ENCODE measurements around the gene FUT3.
"Not testable (repeated sequence)": the region's sequence is repeated elsewhere in the genome, so short reads cannot be mapped to it uniquely, and the experiment has no call there.

The FUT3 gene

DNA sequence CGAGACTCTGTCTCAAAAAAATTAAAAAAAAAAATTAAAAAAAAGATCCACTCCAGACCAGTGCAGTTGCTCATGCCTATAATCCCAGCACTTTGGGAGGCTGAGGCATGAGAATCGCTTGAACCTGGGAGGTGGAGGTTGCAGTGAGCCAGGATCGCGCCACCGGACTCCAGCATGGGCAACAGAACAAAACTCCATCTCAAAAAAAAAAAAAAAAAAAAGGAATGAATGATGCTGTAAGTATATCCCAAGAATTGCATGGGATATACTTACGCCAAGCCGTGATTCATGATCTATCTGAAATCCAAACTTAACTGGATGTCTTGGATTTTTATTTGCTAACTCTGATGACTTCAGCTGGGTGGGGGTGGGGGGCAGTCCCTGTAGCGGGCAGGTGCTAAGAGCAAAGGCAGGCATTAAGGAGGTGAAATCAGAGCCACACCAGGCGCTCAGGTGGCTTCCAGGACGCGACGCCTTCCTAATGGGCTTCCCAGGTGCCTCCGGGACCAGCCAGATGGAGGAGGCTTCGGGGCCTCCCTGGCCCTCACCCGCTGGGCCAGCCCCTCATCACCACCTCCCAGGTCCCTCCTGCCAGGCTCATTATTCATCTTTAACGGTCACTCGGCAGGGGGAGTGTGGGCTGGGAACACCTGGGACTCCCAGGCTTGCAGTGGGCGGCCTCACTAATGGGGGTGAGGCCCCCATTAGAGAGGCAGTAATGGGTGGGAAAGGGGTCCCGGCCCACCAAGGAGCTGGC is 30.5 kb upstream of the FUT3 start:
- no peak for DNase-seq (ENCODE audit: low spot score)

- DNase-seq (ENCODE audit: low spot score) = peak; percentile 83
Measured at GRCh38 chr19:5880604-5881078, 29.4 kb upstream of the FUT3 start.

DNA sequence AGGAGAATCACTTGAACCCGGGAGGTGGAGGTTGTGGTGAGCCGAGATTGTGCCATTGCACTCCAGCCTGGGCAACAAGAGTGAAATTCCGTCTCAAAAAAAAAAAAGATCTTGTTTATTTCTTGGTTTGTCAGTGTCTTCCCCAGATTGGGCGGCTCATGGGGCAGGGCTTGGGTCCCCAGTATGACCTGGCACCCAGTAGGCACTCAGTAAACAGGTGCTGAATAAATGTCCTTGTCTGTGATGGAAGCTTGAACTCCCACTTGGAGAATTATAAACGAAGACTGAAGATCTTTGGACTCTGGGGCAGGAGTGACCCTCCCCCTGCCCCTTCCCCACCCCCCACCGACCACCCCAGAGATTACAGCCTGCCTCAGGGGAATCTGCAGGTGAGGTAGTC is 28.9 kb upstream of the FUT3 start:
- DNase-seq (ENCODE audit: low spot score) = no peak

- no peak for DNase-seq (ENCODE audit: low spot score)
Measured at GRCh38 chr19:5877882-5878281, 26.6 kb upstream of the FUT3 start.

GRCh38 chr19:5877427-5877826 is 26.2 kb upstream of the FUT3 start:
- DNase-seq (ENCODE audit: low spot score) = no peak

GRCh38 chr19:5874496-5874895 is 23.2 kb upstream of the FUT3 start:
- not testable (repeated sequence) for DNase-seq (ENCODE audit: low spot score)

GRCh38 chr19:5873617-5874199 is 22.5 kb upstream of the FUT3 start:
- DNase-seq (ENCODE audit: low spot score) = no peak

- DNase-seq (ENCODE audit: low spot score) = peak; percentile 79
Measured at GRCh38 chr19:5870986-5871394, 19.7 kb upstream of the FUT3 start.

GRCh38 chr19:5867201-5868136 is 16.2 kb upstream of the FUT3 start:
- no peak for DNase-seq (ENCODE audit: low spot score)

GRCh38 chr19:5865772-5866171 is 14.5 kb upstream of the FUT3 start:
- no peak for DNase-seq (ENCODE audit: low spot score)

DNA sequence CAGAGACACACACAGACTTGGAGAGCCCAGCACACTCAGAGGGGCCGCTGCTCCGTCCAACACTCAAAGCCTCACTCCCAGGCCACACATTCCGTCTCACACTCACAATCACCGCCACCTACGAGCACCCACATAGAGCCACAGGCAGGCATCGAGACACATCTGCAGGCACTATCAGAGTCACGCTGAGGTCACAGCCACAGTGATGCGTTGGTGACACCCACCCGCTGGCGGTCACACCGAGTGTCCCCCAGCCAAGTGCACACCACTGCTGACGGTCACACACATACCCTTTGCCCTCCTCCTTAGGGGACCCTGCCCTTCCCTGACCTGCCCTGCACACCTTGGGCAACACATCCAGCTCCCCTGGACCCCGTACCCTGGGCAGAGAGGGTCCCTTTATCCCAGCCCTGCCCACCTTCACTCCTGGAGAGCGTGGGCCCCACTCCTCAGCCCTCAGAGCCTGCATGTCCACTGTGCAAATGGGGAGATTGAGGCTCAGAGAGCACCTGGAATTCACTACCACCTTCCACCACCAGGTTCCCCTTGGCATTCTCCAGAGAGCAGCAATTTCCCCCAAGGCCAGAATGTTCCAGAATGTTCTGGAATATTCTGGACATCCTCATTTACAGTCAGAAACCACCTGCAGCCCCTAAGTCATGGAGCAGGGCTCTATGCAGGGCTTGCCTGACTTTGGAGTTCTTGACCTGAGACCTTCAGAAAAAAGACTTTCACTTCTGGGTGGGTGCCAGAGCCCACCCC is 13.7 kb upstream of the FUT3 start:
- no peak for DNase-seq (ENCODE audit: low spot score)

DNA sequence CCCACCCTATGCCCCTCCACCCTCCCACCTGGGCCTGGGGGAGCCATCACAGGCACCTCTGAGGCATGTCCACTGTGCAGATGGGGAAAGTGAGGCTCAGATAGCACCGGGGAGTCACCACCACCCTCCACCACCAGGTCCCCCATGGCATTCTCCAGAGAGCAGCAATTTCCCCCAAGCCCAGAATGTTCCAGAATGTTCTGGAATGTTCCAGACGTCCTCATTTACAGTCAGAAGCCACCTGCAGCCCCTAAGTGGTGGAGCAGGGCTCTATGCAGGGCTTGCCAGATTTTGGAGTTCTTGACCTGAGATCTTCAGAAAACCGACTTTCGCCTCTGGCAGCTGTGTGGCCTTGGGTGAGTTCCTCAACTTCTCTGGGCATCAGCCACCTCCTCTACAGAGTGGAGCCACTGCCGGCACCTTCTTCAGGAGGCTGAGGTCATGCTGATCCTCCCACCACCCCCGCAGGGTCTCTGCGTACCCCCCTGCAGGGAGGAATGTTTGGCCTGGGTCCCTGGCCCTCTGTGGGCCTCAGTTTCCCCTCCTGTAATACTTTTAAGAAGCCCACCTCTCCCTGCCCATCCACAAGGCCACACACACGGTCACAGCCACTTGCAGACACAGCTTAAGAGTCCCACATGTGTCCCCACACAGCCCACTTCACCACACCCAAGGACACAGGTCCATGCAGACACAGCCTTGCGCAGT is 12.9 kb upstream of the FUT3 start:
- no peak for DNase-seq (ENCODE audit: low spot score)

DNA sequence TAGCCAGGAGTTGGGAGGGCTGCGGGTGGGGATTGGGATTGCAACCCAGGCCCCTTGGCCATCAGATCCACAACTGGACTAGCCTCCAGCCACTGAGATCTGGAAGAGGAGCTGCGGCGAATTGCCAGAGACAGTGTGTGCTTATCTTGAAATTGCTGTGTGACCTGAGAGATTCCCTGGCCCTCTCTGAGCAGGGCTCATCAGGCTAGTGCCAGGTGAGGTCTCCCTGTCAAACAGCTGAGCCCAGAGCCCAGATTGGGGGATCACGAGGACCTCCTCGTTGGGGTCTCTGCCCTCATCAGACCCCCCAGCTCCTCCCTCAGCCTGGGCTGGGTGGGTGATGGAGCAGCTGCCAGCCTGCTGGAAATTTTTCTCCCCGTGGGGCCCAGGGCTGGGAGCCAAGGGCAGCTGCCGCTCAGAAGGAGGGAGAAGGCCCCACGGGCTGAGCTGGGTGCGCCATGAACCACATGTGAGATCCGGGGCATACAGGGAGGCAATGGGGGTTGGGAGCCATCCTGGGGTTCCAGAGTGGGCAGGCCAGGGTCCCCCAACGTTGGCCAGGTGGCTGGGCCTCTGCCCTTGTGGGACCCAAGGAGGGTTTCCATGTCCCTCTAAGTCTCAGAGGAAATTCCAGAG is 11.9 kb upstream of the FUT3 start:
- DNase-seq (ENCODE audit: low spot score) = no peak

DNA sequence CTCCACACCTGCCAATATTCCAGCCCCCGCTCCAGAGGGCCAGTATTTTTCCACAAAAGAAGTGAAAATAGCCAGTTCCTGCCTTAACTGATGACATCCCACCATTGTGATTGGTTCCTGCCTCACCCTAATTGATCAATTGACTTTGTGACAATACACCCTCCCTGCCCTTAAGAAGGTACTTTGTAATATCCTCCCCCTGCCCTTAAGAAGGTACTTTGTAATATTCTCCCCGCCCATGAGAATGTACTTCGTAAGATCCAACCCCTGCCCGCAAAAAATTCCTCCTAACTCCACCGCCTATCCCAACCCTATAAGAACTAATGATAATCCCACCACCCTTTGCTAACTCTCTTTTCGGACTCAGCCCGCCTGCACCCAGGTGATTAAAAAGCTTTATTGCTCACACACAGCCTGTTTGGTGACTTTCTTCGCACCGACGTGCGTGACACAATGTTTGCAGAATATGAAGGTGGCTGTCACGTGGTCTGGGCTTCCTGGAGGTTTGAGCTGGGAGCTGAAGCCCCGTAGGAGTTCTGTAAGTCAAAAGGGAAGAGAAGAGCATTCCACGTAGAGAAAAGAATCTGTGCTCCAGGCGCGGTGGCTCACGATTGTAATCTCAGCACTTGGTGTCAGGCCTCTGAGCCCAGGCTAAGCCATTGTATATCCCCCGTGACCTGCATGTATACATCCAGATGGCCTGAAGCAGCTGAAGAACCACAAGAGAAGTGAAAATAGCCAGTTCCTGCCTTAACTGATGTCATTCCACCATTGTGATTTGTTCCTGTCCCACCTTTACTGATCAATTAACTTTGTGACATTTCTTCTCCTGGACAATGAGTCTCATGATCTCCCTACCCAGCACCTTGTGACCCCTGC is 6.2 kb upstream of the FUT3 start:
- DNase-seq (ENCODE audit: low spot score) = no peak

- DNase-seq (ENCODE audit: low spot score) = not testable (repeated sequence)
Measured at GRCh38 chr19:5855151-5855550, 3.9 kb upstream of the FUT3 start.

GRCh38 chr19:5854121-5854520 is 2.9 kb upstream of the FUT3 start:
- DNase-seq (ENCODE audit: low spot score) = not testable (repeated sequence)

DNA sequence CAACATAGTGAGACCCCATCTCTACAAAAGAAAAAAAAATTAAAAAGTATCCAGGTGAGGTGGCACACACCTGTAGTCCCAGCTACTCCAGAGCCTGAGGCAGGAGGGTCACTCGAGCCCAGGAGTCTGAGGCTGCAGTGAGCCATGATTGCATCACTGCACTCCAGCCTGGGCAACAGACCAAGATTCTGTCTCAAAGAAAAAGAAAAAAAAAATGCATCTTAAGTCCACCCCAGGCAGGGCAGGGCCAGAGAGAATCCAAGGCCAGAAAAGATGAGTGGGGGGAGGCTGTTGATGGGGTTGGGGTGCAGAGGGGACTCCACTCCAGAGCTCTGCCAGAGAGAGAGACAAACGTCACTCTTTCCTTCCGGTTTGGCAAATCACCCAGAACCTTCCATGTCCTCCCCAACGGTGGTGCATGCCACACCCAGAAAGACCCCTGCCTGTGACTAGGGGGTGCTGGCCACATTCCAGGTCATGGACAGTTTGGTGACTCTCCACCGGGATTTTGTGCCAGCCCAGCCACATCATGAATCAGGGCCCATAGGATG is 431 bp downstream of the FUT3 start:
- no peak for DNase-seq (ENCODE audit: low spot score)

DNA sequence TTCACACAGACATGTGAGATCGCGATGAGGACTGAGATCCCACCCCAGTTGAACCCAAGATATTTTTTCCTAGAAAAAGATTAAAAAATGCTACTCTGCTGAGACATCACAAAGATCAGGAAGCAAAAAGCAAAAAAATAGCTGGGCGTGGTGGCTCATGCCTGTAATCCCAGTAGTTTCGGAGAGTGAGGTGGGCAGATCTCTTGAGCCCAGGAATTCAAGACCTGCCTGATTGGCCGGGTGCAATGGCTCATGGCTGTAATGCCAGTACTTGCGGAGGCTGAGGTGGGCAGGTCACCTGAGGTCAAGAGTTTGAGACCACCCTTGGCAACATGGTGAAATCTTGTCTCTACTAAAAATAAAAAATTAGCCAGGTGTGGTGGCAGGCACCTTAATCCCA is 1.1 kb downstream of the FUT3 start:
- no peak for DNase-seq (ENCODE audit: low spot score)

GRCh38 chr19:5848621-5849020 is 2.6 kb downstream of the FUT3 start:
- not testable (repeated sequence) for DNase-seq (ENCODE audit: low spot score)

All from HuH-7.5 (cell line).